Heart right ventricle (tissue), 16 donors: ENCODE results near the gene HEATR1. TPM values are rescaled to one million over a fixed set of nuclear protein-coding genes. Genes with fewer than 3 reads are reported as not detected.

ENCODE experiments used
- ATAC-seq, 8 donors: fragments of 200-7000 bp; cut with Tn5 transposase; one replicate each; pipeline ENCODE4 v1.9.1; 2020; ENCODE audit warnings: mild to moderate bottlenecking in 8 of 8, moderate library complexity in 8 of 8, moderate number of reproducible peaks in 1 of 8
- DNase-seq, 2 donors: peaks; one replicate each; pipeline ENCODE4 v3.0.0-alpha.2; 2020
- H3K27ac ChIP-seq, 10 donors: fragments of 200-600 bp; sonication (generic) in 2 of 10; one replicate each; pipeline versions ENCODE4 v1.5.0 to v1.8.0; 2020 to 2022; ENCODE audit warnings: mild to moderate bottlenecking in 3 of 10
- H3K27me3 ChIP-seq, 7 donors: fragments of 200-600 bp; one replicate each; pipeline ENCODE4 v1.8.0; 2021 to 2022; ENCODE audit warnings: mild to moderate bottlenecking in 2 of 7
- H3K36me3 ChIP-seq, 9 donors: fragments of 200-600 bp; sonication (generic) in 1 of 9; one replicate each; pipeline versions ENCODE4 v1.5.0 to v1.8.0; 2020 to 2022; ENCODE audit warnings: mild to moderate bottlenecking in 2 of 9
- H3K4me1 ChIP-seq, 9 donors: fragments of 200-600 bp; sonication (generic) in 1 of 9; one replicate each; pipeline versions ENCODE4 v1.5.0 to v1.8.0; 2020 to 2022; ENCODE audit warnings: mild to moderate bottlenecking in 4 of 9
- H3K4me3 ChIP-seq, 10 donors: fragments of 200-600 bp; sonication (generic) in 2 of 10; one replicate each; pipeline versions ENCODE4 v1.5.0 to v1.8.0; 2020 to 2022; ENCODE audit warnings: mild to moderate bottlenecking in 7 of 10, moderate library complexity in 2 of 10
- H3K9me3 ChIP-seq, 11 donors: fragments of 200-600 bp in 10 of 11; sonication (generic) in 2 of 11; one replicate each; pipeline versions ENCODE4 v1.5.0 to v1.8.0; 2013 to 2022; ENCODE audit warnings: mild to moderate bottlenecking in 2 of 11, control low read depth in 1 of 11, moderate library complexity in 1 of 11
- CTCF ChIP-seq, 9 donors: fragments of 200-600 bp; sonication (generic) in 2 of 9; IDR thresholded peaks; one replicate each; pipeline versions ENCODE4 v1.5.0 to v1.8.0; 2021 to 2022; ENCODE audit warnings: antibody characterized with exemption in 9 of 9, mild to moderate bottlenecking in 5 of 9, moderate library complexity in 1 of 9
- WGBS, 2 donors: extraction: QIAGEN DNeasy Blood & Tissue Kit; methylation state at CpG; one replicate each; pipeline ENCODE4 v1.1.7; 2013; ENCODE audit warnings: inconsistent platforms in 1 of 2; 5-methylcytosine and 5-hydroxymethylcytosine counted together
- intact Hi-C, 10 donors: fragments of 100-400 bp; cut with DNase I; formaldehyde crosslinking; loops; one replicate each; pipeline versions ENCODE4 v1.11.1 to v1.14.2; 2022
- polyA plus RNA-seq, 2 donors: library from polyadenylated mRNA; stranded (reverse); fragments of 200-250 nt; gene quantifications; one replicate each; pipeline ENCODE4 v1.2.3, GENCODE V29; 2013
- total RNA-seq, 10 donors: library from RNA; stranded (reverse); fragmentation: NEBNext Ultra II Directional in 3 of 10; extraction: Animal tissue kit (Norgen Biotek cat#: 25700) in 3 of 10; gene quantifications; one replicate each; pipeline versions ENCODE4 v1.2.1 to v1.2.4, GENCODE V29; 2021 to 2023
- donor health status: Arrhythmogenic right ventricular cardiomyopathy.
- donor health status: ischemic (EF 13 %, LVEDD 7.1; RV severe dilation, severe dysfunction).
- donor health status: healthy with polysubstance abuse.
- donor health status: DM: no; HTN: yes; CAD: no.
- donor health status: DM: no; HTN: no; CAD: no.
- donor health status: ischemic (EF 25% LVEDD 6.9; RV normal size, moderate dysfunction).
- donor health status: ischemic (EF 25% LVEDD 5.7; RV mildly dilated, moderate dysfunction).
- donor health status: healthy.
- donor health status: DM: yes; HTN: yes; CAD: no.
- donor health status: Ischemic cardiomyopathy.
- donor health status: ischemic (EF 35%, LVEDD 5.7; RV mildly dilated, moderate dysfunction).
- donor health status: nonischemic (EF 11% LVEDD 7.7; RV severe dilation, severe dysfunction).
- donor health status: DM: yes; HTN: yes; CAD: no.
- donor health status: PGD.
- donor health status: ischemic (EF 29% LVEDD 5.4; RV normal size, mild dysfunction).
- donor health status: nonischemic (EF 23%, LVEDD 6.1; RV moderate dilation, normal function).

HEATR1 gene
- total and polyA plus RNA-seq, 12 donors, result 2.2 to 15.5 (median 10.5) TPM

DNA sequence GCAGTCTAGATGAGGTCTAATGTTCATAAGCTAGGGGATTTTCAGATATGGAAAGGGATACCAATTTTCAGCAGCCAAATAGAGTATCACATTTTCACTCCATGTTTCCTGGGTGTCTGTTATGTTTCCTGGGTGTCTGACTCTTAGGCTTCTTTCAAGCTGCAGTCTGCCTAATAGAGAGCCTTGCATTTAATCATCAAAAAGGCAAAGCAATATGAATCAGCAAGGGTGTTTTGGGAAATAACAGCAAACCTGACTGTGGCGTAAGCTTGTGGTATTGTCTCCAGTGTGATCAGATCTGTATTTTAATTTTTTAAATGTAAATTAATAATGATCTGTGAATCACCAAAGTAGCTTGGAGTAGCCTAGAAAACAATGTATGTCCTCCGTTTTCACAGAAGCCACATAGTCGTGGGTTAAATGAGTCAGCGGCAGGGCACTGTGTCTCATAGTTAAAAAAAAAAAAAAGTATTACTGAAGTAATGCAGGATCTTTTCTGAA, 70.1 kb downstream of the HEATR1 start:
- TF ChIP-seq CTCF (IDR thresholded peaks at IDR 0.05), result no peak
- ATAC-seq (no peak), DNase-seq (no peak)
- WGBS, 2 donors, result 73 to 79% methylated on average over 4 of the region's 4 CpGs
- Histone ChIP-seq H3K9me3 (no peaks in the 10 kb centered on the region), H3K27ac (no peak overlapping the region), H3K4me3 (no peak overlapping the region), H3K27me3 (no peaks in the 10 kb centered on the region), H3K36me3 (peaks cover 0 to 86% (median 20%) of the 10 kb centered on the region in 9 donors), H3K4me1 (peaks cover 0 to 50% (median 19%) of the 10 kb centered on the region in 9 donors)
- intact Hi-C loops, result loop anchor here in 7 of 10 donors (5.0 to 10.0 kb wide), 3 partner anchors 419 to 429 kb away; no protein-coding TSS in a partner anchor

DNA sequence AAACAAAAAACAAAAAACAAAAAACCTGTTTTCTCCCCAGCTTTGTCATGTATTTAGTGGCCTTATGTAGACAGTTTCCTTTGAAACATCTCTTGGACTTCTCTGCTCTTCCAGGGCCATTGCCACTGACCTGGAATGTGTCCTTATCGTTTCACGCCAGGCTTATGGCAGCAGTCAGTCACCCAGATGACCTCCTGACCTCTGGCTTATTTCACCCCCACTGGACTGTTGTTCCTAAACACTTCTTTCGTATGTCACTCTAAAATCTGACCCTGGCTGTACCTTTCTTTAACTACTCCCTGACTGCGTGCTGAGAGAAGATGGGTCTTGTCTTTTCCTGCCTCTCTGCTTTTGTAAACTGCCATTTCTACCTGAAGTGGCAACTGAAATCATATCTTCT, 71.5 kb downstream of the HEATR1 start:
- WGBS, 2 donors, result 55 to 65% methylated on average over 4 of the region's 4 CpGs
- H3K4me1 ChIP-seq, result peaks cover 0 to 50% (median 19%) of the 10 kb centered on the region in 9 donors

GRCh38 chr1:236530959-236531358, 73.4 kb downstream of the HEATR1 start:
- Histone ChIP-seq H3K27ac (peak overlapping the region in 2 of 10 donors; percentile 10 to 37), H3K4me1 (peaks cover 0 to 47% (median 19%) of the 10 kb centered on the region in 9 donors)
- intact Hi-C loops, result loop anchor here in 7 of 10 donors (5.0 to 10.0 kb wide), 3 partner anchors 416 to 426 kb away; no protein-coding TSS in a partner anchor

More for the DNA sequence above, 71.5 kb downstream of the HEATR1 start:
- ATAC-seq (peak in 1 of 8 donors; percentile 29), DNase-seq (no peak)
- intact Hi-C loops, result loop anchor here in 7 of 10 donors (5.0 to 10.0 kb wide), 3 partner anchors 418 to 428 kb away; no protein-coding TSS in a partner anchor
- H3K4me3 ChIP-seq, result no peak overlapping the region
- H3K9me3 ChIP-seq, result no peaks in the 10 kb centered on the region
- no peaks in the 10 kb centered on the region for H3K27me3 ChIP-seq
- peaks cover 0 to 86% (median 15%) of the 10 kb centered on the region in 9 donors for H3K36me3 ChIP-seq
- no peak for TF ChIP-seq CTCF (IDR thresholded peaks at IDR 0.05)
- H3K27ac ChIP-seq, result peak overlapping the region in 6 of 10 donors; percentile 9 to 58 (median 36)

DNA sequence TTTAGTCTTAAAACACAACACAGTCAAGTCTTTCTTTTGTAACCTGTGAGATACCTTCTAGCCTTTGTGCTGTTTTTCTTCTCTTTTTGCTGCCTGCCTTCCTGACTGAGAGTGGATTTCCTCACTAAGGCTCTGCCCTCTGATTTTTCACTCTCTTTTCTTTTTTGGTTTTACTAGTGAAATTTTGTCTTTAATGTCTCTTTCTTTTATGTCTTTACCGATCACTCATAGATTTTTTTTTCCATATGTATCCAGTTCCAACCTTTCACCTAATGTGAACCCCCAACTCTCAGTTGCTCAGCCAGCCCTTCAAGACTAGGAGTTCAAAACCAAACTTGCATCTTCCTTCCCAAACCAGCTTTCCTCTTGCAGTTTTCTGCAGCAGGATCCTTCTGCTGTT, 74.0 kb downstream of the HEATR1 start:
- H3K27ac ChIP-seq, result peak overlapping the region in 1 of 10 donors; percentile 10
- intact Hi-C loops, result loop anchor here in 7 of 10 donors (5.0 to 10.0 kb wide), 3 partner anchors 415 to 425 kb away; no protein-coding TSS in a partner anchor
- no peaks in the 10 kb centered on the region for H3K27me3 ChIP-seq
- no peaks in the 10 kb centered on the region for H3K9me3 ChIP-seq
- H3K36me3 ChIP-seq, result peaks cover 0 to 91% (median 30%) of the 10 kb centered on the region in 9 donors
- 86 to 92% methylated on average over 1 of the region's 1 CpG for WGBS, 2 donors
- ATAC-seq (no peak), DNase-seq (no peak)
- no peak overlapping the region for H3K4me3 ChIP-seq
- H3K4me1 ChIP-seq, result peaks cover under 1 to 52% (median 23%) of the 10 kb centered on the region in 9 donors
- TF ChIP-seq CTCF (IDR thresholded peaks at IDR 0.05), result no peak

More at GRCh38 chr1:236530959-236531358, 73.4 kb downstream of the HEATR1 start:
- Histone ChIP-seq H3K36me3 (peaks cover 0 to 90% (median 28%) of the 10 kb centered on the region in 9 donors), H3K27me3 (no peaks in the 10 kb centered on the region), H3K9me3 (no peaks in the 10 kb centered on the region), H3K4me3 (no peak overlapping the region)
- DNase-seq (no peak), ATAC-seq (no peak)
- 80 to 85% methylated on average over 5 of the region's 5 CpGs for WGBS, 2 donors
- no peak for TF ChIP-seq CTCF (IDR thresholded peaks at IDR 0.05)
